Heart left ventricle (tissue), 16 donors: Measurements from ENCODE around the gene ZW10. TPM values are rescaled to one million over a fixed set of nuclear protein-coding genes. Genes with fewer than 3 reads are reported as not detected.

ENCODE experiments used
- ATAC-seq, 4 donors: fragments of 200-7000 bp; cut with Tn5 transposase; one replicate each; pipeline ENCODE4 v1.9.1; 2020 to 2022; ENCODE audit warnings: moderate library complexity in 4 of 4, mild to moderate bottlenecking in 3 of 4, moderate number of reproducible peaks in 1 of 4
- DNase-seq, 5 donors: peaks; one replicate each; pipeline ENCODE4 v3.0.0-alpha.2; 2020
- H3K27ac ChIP-seq, 12 donors: fragments of 200-600 bp; sonication (generic) in 4 of 12; one replicate each; pipeline versions ENCODE4 v1.5.0 to v1.8.0; 2016 to 2022; ENCODE audit warnings: mild to moderate bottlenecking in 2 of 12
- H3K27me3 ChIP-seq, 9 donors: fragments of 200-600 bp; sonication (generic) in 2 of 9; one replicate each; pipeline versions ENCODE4 v1.5.1 to v1.8.0; 2016 to 2022; ENCODE audit warnings: mild to moderate bottlenecking in 3 of 9
- H3K36me3 ChIP-seq, 9 donors: fragments of 200-600 bp; sonication (generic) in 2 of 9; one replicate each; pipeline versions ENCODE4 v1.5.0 to v1.8.0; 2018 to 2022; ENCODE audit warnings: mild to moderate bottlenecking in 2 of 9
- H3K4me1 ChIP-seq, 12 donors: fragments of 200-600 bp; sonication (generic) in 4 of 12; one replicate each; pipeline versions ENCODE4 v1.5.0 to v1.8.0; 2016 to 2022; ENCODE audit warnings: mild to moderate bottlenecking in 3 of 12
- H3K4me3 ChIP-seq, 12 donors: fragments of 200-600 bp; sonication (generic) in 4 of 12; one replicate each; pipeline versions ENCODE4 v1.5.0 to v1.8.0; 2017 to 2022; ENCODE audit warnings: mild to moderate bottlenecking in 9 of 12, moderate library complexity in 4 of 12
- H3K9me3 ChIP-seq, 12 donors: fragments of 200-600 bp; sonication (generic) in 4 of 12; one replicate each; pipeline versions ENCODE4 v1.5.0 to v1.8.0; 2016 to 2022; ENCODE audit warnings: mild to moderate bottlenecking in 1 of 12
- CTCF ChIP-seq, 12 donors: fragments of 200-600 bp; sonication (generic) in 4 of 12; IDR thresholded peaks; one replicate each; pipeline versions ENCODE4 v1.5.0 to v1.8.0; 2018 to 2022; ENCODE audit warnings: antibody characterized with exemption in 12 of 12, mild to moderate bottlenecking in 5 of 12
- POLR2A ChIP-seq, 2 donors: fragments of 450-650 bp; IDR thresholded peaks; one replicate each; pipeline ENCODE4 v1.6.1; 2017; ENCODE audit warnings: antibody characterized with exemption in 2 of 2, mild to moderate bottlenecking in 2 of 2, moderate library complexity in 2 of 2
- whole genome bisulfite sequencing, 4 donors: extraction: QIAGEN DNeasy Blood & Tissue Kit in 2 of 4; methylation state at CpG; one replicate each; pipeline versions ENCODE4 v1.1.5 to v1.1.7; 2013 to 2018; 5-methylcytosine and 5-hydroxymethylcytosine counted together
- intact Hi-C, 10 donors: fragments of 100-400 bp; cut with DNase I; formaldehyde crosslinking; loops; one replicate each; pipeline versions ENCODE4 v1.11.1 to v1.14.2; 2022
- polyA plus RNA-seq, 2 donors: library from polyadenylated mRNA; stranded (reverse); fragments of 200-250 nt; gene quantifications; one replicate each; pipeline ENCODE4 v1.2.3, GENCODE V29; 2013
- total RNA-seq, 9 donors: library from RNA; depleted of rRNA in 2 of 9; stranded (reverse); fragments of >200 nt in 2 of 9; fragmentation: NEBNext Ultra II Directional in 3 of 9; extraction: Animal tissue kit (Norgen Biotek cat#: 25700) in 3 of 9; gene quantifications; one replicate each; pipeline versions ENCODE4 v1.1.0 to v1.2.4, GENCODE V29; 2016 to 2023
- donor health status: ischemic (EF 13 %, LVEDD 7.1; RV severe dilation, severe dysfunction).
- donor health status: healthy with polysubstance abuse.
- donor health status: DM: no; HTN: yes; CAD: no.
- donor health status: DM: no; HTN: no; CAD: no.
- donor health status: ischemic (EF 25% LVEDD 6.9; RV normal size, moderate dysfunction).
- donor health status: ischemic (EF 25% LVEDD 5.7; RV mildly dilated, moderate dysfunction).
- donor health status: healthy.
- donor health status: DM: yes; HTN: yes; CAD: no.
- donor health status: ischemic (EF 35%, LVEDD 5.7; RV mildly dilated, moderate dysfunction).
- donor health status: nonischemic (EF 11% LVEDD 7.7; RV severe dilation, severe dysfunction).
- donor health status: DM: yes; HTN: yes; CAD: no.
- donor health status: PGD.
- donor health status: ischemic (EF 29% LVEDD 5.4; RV normal size, mild dysfunction).
- donor health status: nonischemic (EF 23%, LVEDD 6.1; RV moderate dilation, normal function).

ZW10 gene
- total and polyA plus RNA-seq, 11 donors = 2.2 to 12.0 (median 9.8) TPM

DNA sequence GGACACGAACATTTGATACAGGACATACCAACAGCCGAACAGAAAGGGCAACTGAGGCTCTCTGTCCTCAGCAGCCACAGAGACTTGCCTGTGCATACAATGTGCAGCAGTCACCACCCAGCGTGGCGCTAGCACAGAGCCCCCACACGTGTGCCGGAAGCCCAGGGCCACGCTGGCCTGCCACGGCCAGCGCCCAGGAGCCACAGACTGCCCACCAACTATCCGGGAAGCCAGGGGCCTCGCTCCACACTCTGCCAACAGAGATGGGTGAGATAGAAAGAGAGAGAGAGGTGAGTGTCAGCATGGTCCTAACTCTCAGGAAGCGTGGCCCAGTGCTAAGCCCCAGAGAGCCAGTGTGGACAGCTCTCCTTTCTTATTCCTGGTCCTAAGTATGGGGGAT lies 79.1 kb downstream of the ZW10 start:
- no peak overlapping the region for H3K4me3 ChIP-seq
- H3K27me3 ChIP-seq = no peaks in the 10 kb centered on the region
- intact Hi-C loops = no loop called here
- ATAC-seq = no peak
- no peak for TF ChIP-seq POLR2A (IDR thresholded peaks at IDR 0.05)
- TF ChIP-seq CTCF (IDR thresholded peaks at IDR 0.05) = no peak
- WGBS, 4 donors = 89 to 97% (median 97%) methylated on average over 10 to 12 of the region's 12 CpGs
- no peaks in the 10 kb centered on the region for H3K9me3 ChIP-seq
- H3K4me1 ChIP-seq = peaks cover 0 to 4% (median 0%) of the 10 kb centered on the region in 12 donors
- no peak for DNase-seq
- H3K27ac ChIP-seq = no peak overlapping the region
- peaks cover 0 to 7% (median 0%) of the 10 kb centered on the region in 9 donors for H3K36me3 ChIP-seq

- intact Hi-C loops = no loop called here
- DNase-seq (no peak), ATAC-seq (no peak)
- H3K36me3 ChIP-seq = peaks cover 0 to 7% (median 0%) of the 10 kb centered on the region in 9 donors
- H3K27ac ChIP-seq = no peak overlapping the region
- WGBS, 4 donors = 90 to 96% (median 91%) methylated on average over 9 to 13 of the region's 13 CpGs
- no peaks in the 10 kb centered on the region for H3K27me3 ChIP-seq
- H3K9me3 ChIP-seq = no peaks in the 10 kb centered on the region
- no peak for TF ChIP-seq POLR2A (IDR thresholded peaks at IDR 0.05)
- no peak for TF ChIP-seq CTCF (IDR thresholded peaks at IDR 0.05)
- H3K4me1 ChIP-seq = peaks cover 0 to 4% (median 0%) of the 10 kb centered on the region in 12 donors
- no peak overlapping the region for H3K4me3 ChIP-seq
Measured at GRCh38 chr11:113693030-113693429, 80.5 kb downstream of the ZW10 start.

- WGBS, 4 donors = 69 to 82% (median 80%) methylated on average over 9 to 15 of the region's 15 CpGs
- intact Hi-C loops = no loop called here
Measured at GRCh38 chr11:113690619-113691569, 82.6 kb downstream of the ZW10 start.

More at GRCh38 chr11:113690619-113691569, 82.6 kb downstream of the ZW10 start:
- no peaks in the 10 kb centered on the region for H3K27me3 ChIP-seq
- H3K27ac ChIP-seq = no peak overlapping the region
- no peaks in the 10 kb centered on the region for H3K36me3 ChIP-seq
- peaks cover 0 to 4% (median 0%) of the 10 kb centered on the region in 12 donors for H3K4me1 ChIP-seq
- DNase-seq = peak in 1 of 5 donors; percentile 53
- H3K9me3 ChIP-seq = no peaks in the 10 kb centered on the region
- peak; percentile 15 to 93 (median 58) for ATAC-seq
- no peak overlapping the region for H3K4me3 ChIP-seq
- no peak for TF ChIP-seq POLR2A (IDR thresholded peaks at IDR 0.05)
- peak in 10 of 12 donors; percentile 12 to 48 (median 32) for TF ChIP-seq CTCF (IDR thresholded peaks at IDR 0.05)
